ENCODE results near the gene ALS2.

Gene ALS2

DNA sequence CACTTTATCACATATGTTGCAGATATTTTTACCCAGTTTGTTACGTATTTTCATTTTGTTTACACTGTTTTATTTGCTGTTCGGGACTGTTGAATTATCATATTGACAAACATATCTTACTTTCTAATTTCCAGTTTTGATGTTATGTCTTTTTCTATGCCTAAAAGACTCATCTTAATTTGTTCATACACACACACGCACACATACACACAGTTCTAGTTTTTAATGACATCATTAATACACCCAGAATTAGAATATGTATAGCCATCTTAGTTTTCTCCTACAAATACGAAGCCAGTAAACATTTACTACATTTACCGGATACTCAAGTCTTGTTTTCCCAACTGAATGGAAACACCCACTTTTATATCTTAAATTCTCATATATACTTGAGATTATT lies 29.2 kb downstream of the ALS2 start:
- DNase-seq = no peak

DNA sequence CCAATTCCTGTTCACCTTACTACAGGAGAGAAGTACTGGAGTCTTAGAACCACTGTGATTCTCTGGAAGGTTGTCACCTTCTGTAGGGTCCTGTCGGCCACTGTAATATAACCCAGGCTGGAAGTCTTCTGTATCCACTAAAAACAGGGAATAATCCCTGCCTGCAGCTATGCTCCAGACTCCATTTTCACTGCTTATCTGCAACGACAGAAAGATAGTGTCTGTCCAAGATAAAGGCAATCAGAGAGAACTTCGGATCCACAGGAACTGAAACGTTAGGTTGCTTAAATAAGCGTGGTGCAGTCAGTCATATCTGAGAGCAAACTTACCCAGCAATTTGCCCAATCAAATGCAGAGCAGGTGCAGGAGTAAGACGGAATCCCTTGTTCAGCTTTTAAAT lies 34.2 kb downstream of the ALS2 start:
- no peak for DNase-seq

DNA sequence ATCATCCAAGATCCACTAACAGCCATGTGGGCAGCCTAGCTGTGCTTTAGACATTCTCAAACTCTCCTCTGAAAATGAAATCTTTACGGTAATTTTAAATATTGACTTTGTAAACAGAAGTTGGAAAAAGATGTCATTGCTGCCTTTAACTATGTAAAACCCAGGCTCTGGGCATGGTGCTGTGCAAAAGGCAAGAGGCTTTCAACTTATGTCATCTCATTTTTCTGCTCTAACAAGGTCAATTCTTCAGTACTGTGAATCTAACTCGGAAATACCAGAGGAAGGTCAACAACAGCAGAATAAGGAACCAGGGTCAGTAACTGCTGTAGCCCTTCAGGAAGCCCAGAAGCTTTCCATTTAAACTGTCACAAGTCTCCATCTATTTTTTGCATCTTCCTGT lies 45.2 kb downstream of the ALS2 start:
- no peak for DNase-seq

DNA sequence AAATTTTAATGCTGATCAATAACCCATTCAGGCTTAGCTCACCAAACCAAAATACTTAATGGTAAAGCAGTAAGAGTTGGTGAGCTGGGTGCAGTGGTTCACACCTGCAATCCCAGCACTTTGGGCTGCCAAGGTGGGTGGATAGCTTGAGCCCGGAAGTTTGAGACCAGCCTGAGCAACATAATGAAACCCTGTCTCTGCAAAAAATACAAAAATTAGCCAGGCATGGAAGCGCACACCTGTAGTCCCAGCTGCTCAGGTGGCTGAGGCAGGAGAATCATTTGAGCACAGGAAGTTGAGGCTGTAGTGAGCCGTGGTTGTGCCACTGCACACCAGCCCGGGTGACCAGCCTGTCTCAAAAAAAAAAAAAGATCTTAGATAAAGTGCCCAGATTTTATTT lies 46.6 kb downstream of the ALS2 start:
- no peak for DNase-seq

GRCh38 chr2:201733544-201733943 lies 47.2 kb downstream of the ALS2 start:
- DNase-seq = no peak

DNA sequence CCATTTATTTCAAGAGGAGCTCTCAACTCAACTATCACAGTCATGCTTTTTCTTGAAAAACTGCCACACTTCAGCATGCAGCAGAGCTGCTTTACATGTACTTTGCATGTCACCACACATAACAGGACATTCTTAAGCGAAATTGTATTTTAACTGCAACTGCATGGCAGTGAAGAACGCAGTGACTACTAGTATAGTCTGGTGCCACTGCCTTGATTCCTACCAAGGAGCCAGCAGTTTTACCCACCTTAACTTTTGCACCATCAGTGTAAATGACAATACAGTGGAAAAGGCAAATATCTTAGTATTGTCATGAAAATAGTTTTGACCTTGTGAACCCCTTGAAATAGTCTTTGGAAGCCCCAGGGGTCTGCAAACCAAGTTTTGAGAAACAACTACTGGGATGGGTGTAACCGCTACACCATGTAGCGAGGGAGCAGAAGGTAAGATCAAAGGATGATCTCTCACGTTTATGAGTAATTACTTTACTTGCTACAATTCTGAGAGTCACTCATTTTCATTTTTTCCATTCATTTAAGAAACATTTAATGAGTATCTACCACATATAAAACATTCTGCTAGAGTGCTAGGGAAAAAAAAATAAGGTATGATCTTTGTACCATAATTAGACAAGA lies 50.0 kb downstream of the ALS2 start:
- DNase-seq = no peak

DNA sequence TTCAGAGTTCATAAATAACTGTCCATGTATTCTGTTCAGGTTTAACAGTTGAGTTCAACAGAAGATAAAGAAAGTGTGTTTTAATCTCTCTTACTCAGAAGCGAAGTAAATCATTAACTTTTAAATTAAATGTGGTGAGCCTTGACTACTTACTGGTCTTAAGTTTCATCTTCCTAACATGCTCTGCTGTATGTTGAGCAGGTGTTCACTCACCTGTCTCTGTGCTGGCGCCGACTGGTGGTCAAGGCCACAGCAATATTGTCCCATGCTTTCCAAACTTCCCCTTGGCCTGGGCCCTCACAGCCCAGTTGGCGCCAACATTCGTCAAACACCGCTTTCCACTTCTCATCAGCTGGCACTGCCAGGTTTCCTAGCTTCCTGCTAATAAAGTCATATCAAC lies 65.3 kb downstream of the ALS2 start:
- DNase-seq = no peak

DNA sequence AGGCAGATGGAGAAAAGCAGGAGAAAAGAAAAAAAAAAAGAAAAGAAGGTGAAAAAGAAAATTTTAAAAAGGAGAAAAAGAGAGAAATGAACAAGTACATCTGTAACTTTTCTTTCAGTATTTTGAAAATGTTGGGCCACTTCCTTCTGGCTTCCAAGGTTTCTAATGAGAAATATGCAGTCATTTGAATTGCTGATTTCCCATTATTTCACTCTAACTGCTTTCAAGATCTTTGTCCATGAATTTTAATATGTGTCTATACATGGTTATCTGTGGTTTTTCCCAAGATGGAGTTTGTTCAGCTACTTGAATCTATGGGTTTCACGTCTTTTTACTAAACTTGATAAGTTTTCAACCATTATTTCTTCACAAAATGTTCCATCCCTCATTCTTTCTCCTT lies 68.0 kb downstream of the ALS2 start:
- DNase-seq = no peak

DNA sequence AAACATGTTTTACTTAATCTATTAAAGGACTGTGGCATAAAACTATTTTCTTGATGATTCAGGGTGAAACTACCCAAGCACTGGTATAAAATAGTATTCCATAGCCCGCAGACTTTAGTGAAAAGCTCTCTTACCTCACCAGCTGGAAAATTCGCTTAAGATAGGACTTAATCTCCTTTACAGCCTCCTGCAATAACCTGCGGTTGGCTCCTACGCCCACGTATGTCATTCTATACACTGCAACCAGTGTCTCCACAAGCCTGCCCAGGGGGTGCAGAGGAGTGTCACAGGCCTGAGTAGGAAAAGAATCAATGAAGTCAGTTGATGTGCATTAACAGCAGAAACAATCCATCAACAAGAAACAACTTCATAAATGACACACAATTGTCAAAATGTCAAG lies 71.0 kb downstream of the ALS2 start:
- DNase-seq = no peak

- no peak for DNase-seq
These were observed 71.7 kb downstream of the ALS2 start for GRCh38 chr2:201709049-201709448.

- no peak for DNase-seq
These were observed 73.0 kb downstream of the ALS2 start for GRCh38 chr2:201707753-201708152.

- no peak for DNase-seq
These were observed 73.6 kb downstream of the ALS2 start for GRCh38 chr2:201707142-201707541.

DNA sequence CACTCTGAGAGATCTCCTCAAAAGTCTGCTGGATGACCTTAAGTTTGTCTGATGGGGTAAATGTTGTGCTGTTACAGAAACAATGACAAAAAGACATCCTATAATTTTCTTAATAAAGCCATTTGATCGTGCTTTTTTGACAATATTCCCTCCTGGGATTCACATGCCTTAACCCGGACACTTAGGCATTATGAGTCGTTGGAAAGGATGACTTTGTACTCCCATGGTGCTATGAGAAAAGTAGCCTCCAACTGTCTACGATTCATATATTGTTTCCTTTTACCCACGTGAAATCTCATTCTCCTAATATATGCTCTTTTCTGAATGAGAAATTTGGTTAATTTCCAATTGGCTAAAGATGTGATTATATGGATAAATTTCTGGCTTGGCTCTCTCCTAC lies 76.2 kb downstream of the ALS2 start:
- DNase-seq = no peak

DNA sequence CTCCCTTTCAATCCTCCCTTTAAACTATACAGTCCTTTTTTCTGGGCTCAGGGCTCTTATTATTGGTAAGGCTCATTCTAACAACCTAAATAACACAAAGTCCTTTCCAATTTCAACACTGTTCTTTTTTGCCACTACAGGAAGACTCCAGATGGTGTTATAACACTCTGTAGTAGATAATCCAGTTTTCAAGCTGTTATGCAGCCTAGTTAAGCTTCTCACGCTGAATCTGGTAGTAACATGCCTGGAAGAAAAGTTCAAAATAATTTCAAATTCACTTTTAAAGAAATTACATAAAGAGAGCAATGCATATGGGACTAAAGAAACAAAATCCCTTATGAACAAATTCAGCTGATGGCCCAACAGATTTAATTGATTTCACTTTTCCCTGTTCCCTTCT lies 79.1 kb downstream of the ALS2 start:
- no peak for DNase-seq

GRCh38 chr2:201699416-201699815 lies 81.3 kb downstream of the ALS2 start:
- no peak for DNase-seq

DNA sequence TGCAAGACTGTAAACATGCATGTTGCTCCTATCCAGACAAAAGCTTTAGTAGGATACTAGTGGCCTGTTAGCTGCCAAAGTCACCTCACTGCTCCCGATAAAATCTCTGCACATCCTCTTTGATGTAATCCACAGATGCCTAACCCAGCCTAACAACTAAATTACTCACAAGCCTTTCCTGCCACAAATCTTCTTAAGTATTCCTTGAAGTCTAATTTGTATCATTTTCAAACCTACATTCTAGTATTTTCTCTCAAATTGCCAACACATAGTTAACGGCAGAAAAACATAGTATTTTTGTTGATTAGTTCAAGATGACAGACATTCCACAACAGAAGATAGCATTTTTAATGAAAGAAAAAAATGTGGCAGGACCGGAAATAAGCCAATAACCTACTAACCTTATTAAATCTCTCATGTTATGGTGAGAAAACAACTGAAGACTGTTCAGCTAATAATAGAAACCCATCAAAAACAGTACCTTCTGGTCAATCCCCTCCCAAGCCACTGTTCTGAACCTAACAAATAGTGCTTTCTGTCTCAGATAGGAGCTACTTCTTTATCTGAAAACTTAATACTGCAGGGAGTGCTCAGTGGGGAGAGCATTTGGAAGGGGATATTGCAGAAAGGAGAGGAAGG lies 82.0 kb downstream of the ALS2 start, which contains the start of gene MPP4:
Gene MPP4, minus strand, starts transcription at position 57 of the 639 bp plus-strand sequence. CDS start 4,690 bp downstream, outside the sequence.
- no peak for DNase-seq

DNA sequence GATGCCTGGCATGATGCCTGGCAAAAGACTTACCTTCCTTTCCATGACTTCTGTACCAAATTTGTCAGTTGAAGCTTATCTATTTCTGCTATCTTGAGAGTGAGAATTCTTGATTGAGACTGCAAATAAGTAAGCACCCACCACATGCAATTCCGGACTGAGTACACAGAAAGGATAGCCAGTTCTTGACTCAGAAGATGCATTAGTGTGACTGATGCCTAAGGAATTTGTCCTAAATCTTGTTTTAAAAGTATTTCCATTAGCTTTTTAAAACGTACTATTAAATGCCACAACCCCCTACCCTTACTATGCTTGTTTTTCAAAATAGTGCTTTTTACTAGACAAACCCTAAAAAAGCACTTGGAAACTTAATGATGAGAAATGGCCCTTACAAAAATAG lies 82.8 kb downstream of the ALS2 start:
- DNase-seq = no peak

DNA sequence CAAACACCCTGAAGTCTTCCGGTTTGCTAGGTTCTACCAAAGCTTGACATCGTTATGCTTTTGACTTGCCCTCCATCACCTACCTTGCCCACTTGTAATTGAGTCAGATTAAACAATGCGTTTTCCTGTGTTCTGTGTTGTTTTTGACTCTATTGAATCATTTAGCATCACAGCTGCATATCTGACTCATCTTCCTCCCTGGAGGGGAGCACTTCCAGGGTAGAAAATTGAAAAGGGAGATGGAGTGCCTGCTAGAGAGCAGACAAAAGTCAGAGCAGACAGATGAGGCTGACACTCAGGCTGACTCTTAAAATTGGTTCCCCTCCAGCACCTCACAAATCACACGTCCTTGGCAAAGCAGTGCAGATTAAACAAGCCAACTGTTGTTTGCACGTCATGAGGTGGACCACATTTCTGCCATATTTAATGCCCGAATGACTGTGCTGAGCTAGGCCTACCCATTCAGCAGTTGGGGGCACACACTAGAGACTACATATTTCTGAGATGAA lies 84.5 kb downstream of the ALS2 start:
- no peak for DNase-seq

GRCh38 chr2:201685156-201685555 lies 95.6 kb downstream of the ALS2 start:
- no peak for DNase-seq

GRCh38 chr2:201680743-201681142 lies 100.0 kb downstream of the ALS2 start:
- no peak for DNase-seq

- DNase-seq = no peak
These were observed 102.3 kb downstream of the ALS2 start for GRCh38 chr2:201678401-201678800.

DNA sequence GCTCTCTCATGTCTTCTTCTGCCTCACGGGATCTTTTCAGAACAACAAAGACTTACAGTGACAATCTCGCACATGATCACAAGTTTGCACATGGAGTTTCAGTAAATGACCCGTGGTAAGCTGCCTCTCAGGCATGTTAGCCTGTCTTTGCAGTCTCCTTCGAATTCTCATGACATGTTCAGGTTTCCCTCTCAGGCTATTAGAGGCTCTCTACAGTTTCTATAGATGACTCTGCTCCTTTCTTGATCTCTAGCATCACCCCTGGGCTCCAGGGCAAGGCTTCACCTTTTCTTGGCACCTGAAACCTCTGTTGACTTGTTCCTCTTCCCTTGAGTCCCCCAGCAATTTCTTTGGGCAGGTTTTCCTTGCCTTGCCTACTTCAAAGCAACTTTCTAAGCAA lies 105.3 kb downstream of the ALS2 start:
- DNase-seq = no peak

DNA sequence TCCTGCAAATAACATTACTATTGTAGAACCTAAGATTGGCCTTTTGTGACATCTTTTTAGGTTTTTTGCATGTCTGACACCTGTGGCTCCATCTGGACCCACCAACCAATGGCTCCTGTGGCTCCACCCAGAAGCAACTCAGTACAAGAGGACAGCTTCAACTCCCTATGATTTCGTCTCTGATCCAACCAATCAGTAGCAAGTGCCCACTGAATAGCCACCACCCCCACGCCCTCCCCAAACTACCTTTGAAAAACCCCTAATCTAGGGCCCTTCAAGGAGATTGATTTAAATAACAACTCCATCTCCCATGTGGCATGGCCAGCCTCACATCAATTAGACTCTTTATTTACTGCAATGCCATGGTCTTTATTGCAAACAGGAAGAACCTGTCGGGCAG lies 105.9 kb downstream of the ALS2 start:
- no peak for DNase-seq

DNA sequence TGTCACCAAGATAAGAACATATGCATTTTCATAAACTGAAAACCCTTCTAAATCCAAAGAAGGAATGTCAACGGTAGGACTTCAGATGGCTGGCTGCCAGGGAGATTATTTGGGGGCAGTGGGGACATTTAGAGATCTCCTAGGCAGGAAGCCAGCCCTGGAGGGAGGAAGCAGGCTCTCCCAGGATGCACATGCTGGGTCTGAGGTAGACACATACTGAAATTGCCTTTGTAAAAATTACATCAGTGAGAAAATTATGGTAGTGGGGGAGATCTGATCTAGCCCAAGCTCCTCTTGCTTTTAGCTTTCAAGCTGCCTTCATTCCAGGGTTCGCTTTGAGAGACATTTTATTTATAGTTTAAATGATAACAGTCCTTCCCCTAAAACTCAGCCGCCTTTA lies 106.4 kb downstream of the ALS2 start:
- no peak for DNase-seq

- DNase-seq = no peak
These were observed 107.2 kb downstream of the ALS2 start for GRCh38 chr2:201673546-201673945.
